HPDE6-E6E7 (cell line): ENCODE data around the gene FBXO45.
A peak's percentile ranks its signal among the peaks of the same experiment; 100 is the strongest.
"Not testable (repeated sequence)": the region's sequence is repeated elsewhere in the genome, so short reads cannot be mapped to it uniquely, and the experiment has no call there.

Source experiments
- DNase-seq: peaks from one replicate; pipeline ENCODE4 v3.0.0; 2011; ENCODE audit warnings: missing footprints; ENCODE audit errors: extremely low spot score

Gene FBXO45

DNA sequence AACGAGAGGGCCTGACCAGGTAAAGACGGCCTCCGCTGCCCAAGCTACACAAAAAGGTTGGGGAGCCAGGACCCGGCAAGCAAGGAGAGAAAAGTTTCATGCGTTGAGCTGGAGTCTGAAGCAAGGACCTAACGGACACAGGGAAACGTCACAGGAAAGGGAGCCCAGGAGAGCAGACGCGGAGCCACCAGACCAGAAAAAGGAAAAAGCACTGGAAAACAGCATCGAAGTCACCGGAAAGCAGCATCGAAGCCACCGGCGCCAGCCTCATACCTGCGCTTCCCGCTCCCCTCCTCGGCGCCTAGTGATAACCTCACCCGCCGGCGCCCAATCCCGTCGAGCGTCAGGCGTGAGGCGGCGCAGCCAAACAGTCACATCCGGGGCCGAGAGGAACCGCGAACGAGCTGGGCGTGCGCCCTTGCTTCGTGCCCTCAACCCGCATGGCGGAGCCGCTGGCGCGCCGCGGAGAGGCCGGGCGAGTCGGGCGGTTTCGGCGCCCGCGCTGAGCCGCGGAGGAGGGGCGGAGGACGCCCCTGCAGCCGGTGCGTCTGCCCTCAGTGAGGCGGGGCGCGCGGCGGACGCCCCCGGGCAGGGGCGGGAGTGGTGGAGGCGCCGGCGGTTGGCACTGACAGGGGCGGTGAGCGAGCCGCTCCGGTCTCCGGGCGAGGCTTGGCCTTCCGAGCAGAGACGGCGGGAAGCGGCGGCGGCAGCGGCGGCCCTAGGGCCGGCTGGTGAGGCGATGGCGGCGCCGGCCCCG lies at the start of gene FBXO45, which contains the start of gene WDR53:
FBXO45 (plus strand) TSS at position 415 of the 757 bp plus-strand sequence; CDS start at position 740, 325 bp downstream.
WDR53 (minus strand) TSS at position 309 of the 757 bp plus-strand sequence. CDS start 7,079 bp downstream, outside the sequence.
- peak; percentile 85 for DNase-seq

- DNase-seq, result no peak
Measured at GRCh38 chr3:196518966-196519717, 49.3 kb upstream of the FBXO45 start.

DNA sequence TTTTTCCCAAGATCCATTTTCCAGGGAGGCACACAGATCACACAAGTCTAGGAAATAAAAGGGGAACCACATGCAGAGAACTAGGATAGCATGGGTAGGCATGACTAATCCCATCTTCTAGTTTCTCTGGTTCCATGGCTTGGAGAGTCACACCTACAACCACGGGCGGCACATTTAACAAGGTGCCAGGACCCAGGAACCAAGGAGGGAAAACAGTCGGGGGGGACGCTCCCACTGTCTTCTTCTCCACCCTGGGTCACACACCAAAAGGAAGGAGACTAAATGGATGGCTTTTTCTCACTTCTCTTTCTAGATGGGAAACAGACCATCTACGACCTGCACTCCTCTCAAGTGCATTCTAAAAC lies 48.8 kb upstream of the FBXO45 start:
- no peak for DNase-seq

DNA sequence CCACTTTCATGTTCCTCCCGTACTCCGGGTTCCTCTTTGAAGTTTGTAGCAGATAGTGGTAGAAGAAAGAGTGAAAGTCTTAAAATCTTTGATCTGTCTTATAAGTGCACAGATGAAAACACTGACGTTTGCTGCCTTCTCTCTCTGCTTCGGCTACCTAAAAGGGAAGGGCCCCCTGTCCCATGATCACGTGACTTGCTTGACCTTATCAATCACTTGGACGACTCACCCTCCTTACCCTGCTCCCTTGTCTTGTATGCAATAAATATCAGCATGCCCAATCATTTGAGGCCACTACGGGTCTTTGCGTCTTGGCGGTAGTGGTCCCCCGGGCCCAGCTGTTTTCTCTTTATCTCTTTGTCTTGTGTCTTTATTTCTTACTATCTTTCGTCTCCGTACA lies 47.2 kb upstream of the FBXO45 start:
- DNase-seq, result not testable (repeated sequence)

GRCh38 chr3:196523841-196524240 lies 44.6 kb upstream of the FBXO45 start:
- no peak for DNase-seq

DNA sequence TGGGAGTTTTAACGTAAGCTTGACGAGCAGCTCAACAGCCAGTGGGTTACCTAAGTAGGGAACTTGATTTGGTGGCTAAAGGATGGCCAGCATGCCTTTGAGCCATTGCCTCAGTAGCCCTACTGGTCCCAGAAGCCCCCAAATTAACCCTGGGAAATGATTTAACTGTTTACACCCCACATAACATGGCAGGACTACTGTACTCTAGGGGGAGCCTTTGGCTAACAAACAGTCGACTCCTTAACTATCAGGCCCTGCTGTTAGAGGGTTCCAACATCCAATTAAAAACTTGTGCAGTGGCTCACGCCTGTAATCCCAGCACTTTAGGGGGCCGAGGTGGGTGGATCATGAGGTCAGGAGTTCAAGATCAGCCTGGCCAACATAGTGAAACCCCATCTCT lies 43.9 kb upstream of the FBXO45 start:
- DNase-seq, result no peak

- DNase-seq, result no peak
Measured at GRCh38 chr3:196525141-196525540, 43.3 kb upstream of the FBXO45 start.

- peak; percentile 61 for DNase-seq
Measured at GRCh38 chr3:196528639-196529233, 39.7 kb upstream of the FBXO45 start.

- DNase-seq, result no peak
Measured at GRCh38 chr3:196531418-196531817, 37.0 kb upstream of the FBXO45 start.

GRCh38 chr3:196533260-196533681 lies 35.2 kb upstream of the FBXO45 start:
- no peak for DNase-seq

DNA sequence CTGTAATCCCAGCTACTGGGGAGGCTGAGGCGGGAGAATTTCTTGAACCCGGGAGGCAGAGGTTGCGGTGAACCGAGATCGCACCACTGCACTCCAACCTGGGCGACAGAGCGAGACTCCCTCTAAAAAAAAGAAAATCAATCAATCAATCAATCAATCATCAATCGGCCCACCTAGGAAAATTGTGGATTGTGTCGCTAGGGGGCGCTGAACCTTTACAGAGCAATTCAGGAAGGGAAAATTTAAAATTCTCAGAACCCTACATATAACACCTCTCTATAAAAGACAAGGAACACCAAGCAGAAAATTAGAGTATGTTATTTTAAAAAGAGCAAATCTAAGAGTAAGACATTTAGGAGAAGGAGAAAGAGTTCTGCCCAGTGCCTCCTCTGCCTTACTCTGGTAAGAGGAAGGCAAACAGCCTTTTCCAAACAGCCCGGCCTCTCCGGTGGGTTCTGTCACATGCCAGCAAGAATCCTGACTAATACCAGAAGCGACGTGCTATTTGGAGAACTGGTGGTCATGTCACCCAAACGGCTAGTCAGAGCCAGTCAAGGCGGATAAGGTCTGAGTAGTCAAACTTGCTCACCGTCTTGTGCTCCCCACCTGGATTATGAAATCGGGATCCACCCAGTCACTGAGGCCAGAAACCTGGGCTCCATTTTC lies 31.0 kb upstream of the FBXO45 start:
- DNase-seq, result peak; percentile 59

DNA sequence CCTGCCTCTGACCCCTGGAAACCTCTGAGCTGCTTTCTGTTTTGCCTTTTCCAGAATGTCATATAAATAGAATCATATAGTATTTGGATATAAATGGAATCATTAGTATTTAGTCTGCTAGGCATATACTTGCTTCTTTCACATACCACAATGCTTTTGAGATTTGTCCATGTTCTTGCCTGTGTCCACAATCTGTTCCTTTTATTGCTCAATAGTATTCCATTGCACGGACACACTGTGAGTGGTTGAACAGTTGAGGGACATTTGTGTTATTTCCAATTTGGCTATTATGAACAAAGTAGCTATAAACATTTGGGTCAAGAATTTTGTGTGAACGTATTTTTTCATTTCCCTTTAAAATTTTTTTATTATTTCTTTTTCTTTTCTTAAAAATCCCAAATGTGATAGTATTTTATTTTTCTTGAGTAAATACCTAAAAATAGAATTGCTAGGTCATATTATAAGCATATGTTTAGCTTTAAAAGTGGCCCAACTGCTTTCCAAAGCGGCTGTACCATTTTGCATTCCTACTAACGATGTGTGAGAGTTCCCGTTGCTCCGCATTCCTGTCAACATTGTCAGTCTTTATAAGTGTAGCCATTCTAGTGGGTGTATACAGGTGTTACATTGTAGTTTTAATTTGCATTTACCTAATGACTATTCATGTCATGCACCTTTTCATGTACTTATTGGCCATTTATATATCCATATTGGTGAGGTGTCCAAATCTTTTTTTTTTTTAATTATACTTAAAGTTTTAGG lies 26.6 kb upstream of the FBXO45 start:
- DNase-seq, result no peak

- no peak for DNase-seq
Measured at GRCh38 chr3:196544491-196544992, 23.9 kb upstream of the FBXO45 start.

GRCh38 chr3:196546537-196546936 lies 21.9 kb upstream of the FBXO45 start:
- no peak for DNase-seq

DNA sequence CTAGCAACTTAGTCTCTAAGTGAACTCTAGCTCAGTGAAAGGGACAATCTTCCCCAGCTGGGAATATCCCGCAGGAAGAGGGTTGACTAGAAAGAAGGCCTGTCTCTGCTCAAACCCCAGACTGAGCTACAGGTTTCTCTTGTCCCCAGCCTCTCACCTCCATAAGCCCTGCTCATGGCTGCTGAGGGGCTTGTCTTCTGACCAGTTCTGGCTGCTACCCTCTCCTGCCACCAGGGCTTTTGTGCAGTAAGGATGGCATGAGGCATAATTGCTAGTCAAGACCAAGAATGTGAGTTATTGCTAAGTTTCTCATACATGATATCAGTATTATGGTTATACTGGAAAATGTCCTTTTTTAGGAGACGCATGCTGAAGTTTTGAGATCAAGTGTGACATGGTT lies 21.4 kb upstream of the FBXO45 start:
- no peak for DNase-seq

DNA sequence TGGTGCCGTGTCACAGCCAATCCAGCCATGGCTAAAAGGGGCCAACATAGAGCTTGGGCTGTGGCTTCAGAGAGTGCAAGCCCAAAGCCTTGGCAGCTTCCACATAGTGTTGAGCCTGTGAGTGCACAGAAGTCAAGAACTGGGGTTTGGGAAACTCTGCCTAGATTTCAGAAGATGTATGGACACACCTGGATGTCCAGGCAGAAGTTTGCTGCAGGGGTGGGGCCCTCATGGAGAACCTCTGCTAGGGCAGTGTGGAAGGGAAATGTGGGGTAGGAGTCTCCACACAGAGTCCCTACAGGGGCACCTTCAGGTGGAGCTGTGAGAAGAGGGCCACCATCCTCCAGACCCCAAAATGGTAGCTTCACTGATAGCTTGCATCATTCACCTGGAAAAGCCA lies 19.1 kb upstream of the FBXO45 start:
- not testable (repeated sequence) for DNase-seq

DNA sequence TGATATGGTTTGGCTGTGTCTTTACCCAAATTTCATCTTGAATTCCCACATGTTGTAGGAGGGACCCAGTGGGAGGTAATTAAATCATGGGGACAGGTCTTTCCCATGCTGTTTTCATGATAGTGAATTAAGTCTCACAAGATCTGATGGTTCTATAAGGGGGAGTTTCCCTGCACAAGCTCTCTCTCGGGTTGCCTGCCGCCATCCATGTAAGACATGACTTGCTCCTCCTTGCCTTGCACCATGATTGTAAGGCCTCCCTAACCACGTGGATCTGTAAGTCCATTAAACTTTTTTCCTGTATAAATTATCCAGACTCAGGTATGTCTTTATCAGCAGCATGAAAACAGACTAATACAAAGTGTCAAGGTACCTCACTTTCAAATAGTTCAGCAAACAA lies 18.3 kb upstream of the FBXO45 start:
- DNase-seq, result not testable (repeated sequence)

DNA sequence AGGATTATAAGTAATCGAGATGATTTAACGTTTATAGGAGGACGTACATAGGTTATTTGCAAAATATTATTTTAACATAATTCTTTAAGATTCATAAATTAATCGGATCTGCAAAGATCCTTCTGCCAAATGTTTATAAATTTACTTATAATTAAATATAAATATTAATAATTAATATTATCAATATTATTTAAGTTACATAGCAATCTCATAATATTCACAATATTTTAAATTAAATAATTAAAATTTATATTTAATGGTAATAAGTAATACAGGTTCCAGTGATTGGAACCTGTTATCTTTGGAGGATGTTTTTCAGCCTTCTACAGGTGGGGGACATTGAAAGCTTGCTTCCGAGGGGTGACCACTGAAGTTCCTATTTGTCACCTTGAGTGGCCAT lies 16.2 kb upstream of the FBXO45 start:
- DNase-seq, result no peak

DNA sequence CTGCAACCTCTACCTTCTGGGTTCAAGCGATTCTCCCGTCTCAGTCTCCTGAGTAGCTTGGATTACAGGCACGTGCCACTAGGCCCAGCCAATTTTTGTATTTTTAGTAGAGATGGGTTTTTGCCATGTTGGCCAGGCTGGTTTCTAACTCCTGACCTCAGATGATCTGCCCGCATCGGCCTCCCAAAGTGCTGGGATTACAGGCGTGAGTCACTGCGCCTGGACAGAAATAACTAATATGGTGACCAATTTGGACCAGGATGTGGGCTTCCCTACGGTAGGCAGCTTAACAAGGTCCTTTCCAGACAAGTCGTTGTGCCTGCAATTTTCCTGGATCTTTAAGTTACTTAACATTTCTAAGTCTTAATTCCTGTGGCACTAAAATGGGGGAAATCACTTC lies 14.9 kb upstream of the FBXO45 start:
- DNase-seq, result no peak

DNA sequence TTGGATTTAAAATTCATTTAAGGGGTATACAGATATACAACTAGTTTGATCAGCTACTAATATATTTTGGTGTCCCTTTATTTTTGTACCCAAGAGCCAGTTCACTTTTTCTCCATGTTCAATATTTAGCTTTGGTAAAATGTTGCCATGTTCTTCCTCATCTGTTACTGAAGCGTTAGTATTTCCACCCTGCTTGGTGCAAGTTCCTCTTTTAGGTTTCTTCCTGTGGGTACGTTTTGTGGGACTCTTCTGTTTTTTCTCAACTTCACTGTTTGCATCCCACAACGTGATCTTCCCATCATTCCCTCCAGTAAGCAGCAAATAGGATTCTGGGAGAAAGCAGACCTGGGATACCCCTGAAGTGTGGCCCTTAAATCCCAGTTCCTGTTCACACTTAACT lies 14.3 kb upstream of the FBXO45 start:
- DNase-seq, result no peak

DNA sequence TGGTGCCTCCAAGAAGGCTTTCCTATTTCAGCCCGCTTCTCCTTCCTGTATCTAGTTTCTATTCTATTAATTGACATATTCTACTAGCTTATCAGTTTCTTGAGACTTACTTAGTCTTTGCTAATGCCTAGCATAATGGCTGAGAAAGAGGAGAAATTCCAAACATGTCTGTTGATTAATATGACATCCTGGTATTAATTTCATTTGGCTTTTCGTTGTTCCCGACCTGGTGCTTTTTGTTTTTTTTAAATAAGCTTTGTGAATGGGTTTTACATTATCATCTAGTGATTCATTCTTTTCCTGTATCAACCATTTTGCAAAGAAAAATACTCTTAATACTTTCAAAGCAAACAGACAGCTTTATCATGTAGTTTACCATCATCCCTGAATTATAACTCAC lies 13.2 kb upstream of the FBXO45 start:
- DNase-seq, result no peak
